Measurements from ENCODE around the gene GALNT6. TPM values are rescaled to one million over a fixed set of nuclear protein-coding genes. Genes with fewer than 3 reads are reported as not detected.

Gene GALNT6
- total RNA-seq, 1 experiment from 2014 or later: 0.10 TPM

DNA sequence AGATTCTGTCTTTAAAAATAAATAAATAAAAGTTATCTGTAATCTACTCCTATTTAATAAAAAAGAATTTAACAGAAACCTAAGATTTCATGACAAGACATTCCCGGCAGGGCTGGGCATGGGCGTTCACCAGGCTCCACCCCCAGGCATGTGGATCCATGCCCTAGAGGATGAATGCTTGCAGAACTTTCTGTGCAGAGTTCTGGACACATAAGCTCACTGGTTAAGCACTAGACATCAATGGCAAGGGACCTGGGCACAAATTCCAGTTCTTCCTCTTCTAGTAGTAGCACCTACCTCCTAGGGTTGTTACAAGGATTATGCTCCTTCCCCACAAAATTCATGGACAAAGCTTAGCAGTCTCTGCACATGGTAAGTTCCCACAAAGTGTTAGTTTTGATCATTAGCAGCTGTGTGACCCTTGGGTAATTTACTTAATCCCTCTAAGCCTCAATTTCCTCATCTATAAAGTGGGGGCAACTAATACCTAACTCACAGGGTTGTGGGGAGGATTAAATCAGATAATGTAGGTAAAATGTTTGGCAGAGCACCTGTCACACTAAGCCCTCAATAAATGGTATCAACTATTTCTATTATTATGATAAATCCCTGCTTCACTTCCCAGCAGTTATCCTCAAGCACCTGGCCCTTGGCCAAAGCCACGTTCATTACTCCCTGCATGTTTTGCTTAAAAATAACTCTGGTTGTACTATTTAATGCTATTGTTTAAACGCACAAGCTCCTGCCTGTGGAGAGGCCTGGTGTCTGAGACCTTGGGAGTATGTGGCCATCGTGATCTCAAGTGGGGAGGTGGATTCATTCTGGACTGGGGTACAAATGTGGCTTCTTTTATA is 9.8 kb downstream of the GALNT6 start:
- Histone ChIP-seq H3K4me1 (peaks cover 11% of the 10 kb centered on the region; the same call in 1 of the 2 replicates), H3K9me3 (replicated peaks) (no peaks in the 10 kb centered on the region), H3K27me3 (peaks cover 22% of the 10 kb centered on the region), H3K27ac (no peak overlapping the region), H3K36me3 (no peaks in the 10 kb centered on the region), H3K4me3 (no peak overlapping the region)
- peak; percentile 62 to 74 for DNase-seq

- Histone ChIP-seq H3K4me3 (no peak overlapping the region), H3K4me1 (peaks cover 11% of the 10 kb centered on the region; the same call in 1 of the 2 replicates), H3K36me3 (no peaks in the 10 kb centered on the region), H3K27me3 (peaks cover 13% of the 10 kb centered on the region), H3K27ac (no peak overlapping the region), H3K9me3 (replicated peaks) (no peaks in the 10 kb centered on the region)
- no peak for DNase-seq
These were observed 11.6 kb downstream of the GALNT6 start for GRCh38 chr12:51379571-51379970.

GRCh38 chr12:51378749-51379148 is 12.5 kb downstream of the GALNT6 start:
- H3K9me3 ChIP-seq (replicated peaks): no peaks in the 10 kb centered on the region
- peaks cover 11% of the 10 kb centered on the region; the same call in 1 of the 2 replicates for H3K4me1 ChIP-seq
- H3K4me3 ChIP-seq: no peak overlapping the region
- no peak overlapping the region for H3K27ac ChIP-seq
- H3K27me3 ChIP-seq: peaks cover 9% of the 10 kb centered on the region
- no peak for DNase-seq
- H3K36me3 ChIP-seq: no peaks in the 10 kb centered on the region

- DNase-seq: peak in 1 of 2 experiments; percentile 44
- Histone ChIP-seq H3K27ac (no peak overlapping the region), H3K9me3 (replicated peaks) (no peaks in the 10 kb centered on the region), H3K36me3 (no peaks in the 10 kb centered on the region), H3K4me3 (no peak overlapping the region), H3K4me1 (peaks cover 11% of the 10 kb centered on the region; the same call in 1 of the 2 replicates), H3K27me3 (peaks cover 6% of the 10 kb centered on the region; the same call in 1 of the 2 replicates)
These were observed 13.9 kb downstream of the GALNT6 start for GRCh38 chr12:51377099-51377984.

- Histone ChIP-seq H3K27ac (no peak overlapping the region), H3K4me1 (peaks cover 11% of the 10 kb centered on the region), H3K4me3 (no peak overlapping the region), H3K9me3 (replicated peaks) (no peaks in the 10 kb centered on the region), H3K36me3 (no peaks in the 10 kb centered on the region), H3K27me3 (peaks cover 6% of the 10 kb centered on the region; the same call in 1 of the 2 replicates)
- DNase-seq: no peak
These were observed 16.4 kb downstream of the GALNT6 start for GRCh38 chr12:51374856-51375255.

- no peaks in the 10 kb centered on the region for H3K9me3 ChIP-seq (replicated peaks)
- peaks cover 4% of the 10 kb centered on the region; the same call in 1 of the 2 replicates for H3K27me3 ChIP-seq
- no peak overlapping the region for H3K4me3 ChIP-seq
- H3K36me3 ChIP-seq: no peaks in the 10 kb centered on the region
- H3K27ac ChIP-seq: no peak overlapping the region
- no peak for DNase-seq
- H3K4me1 ChIP-seq: peaks cover 11% of the 10 kb centered on the region
These were observed 16.8 kb downstream of the GALNT6 start for GRCh38 chr12:51374361-51374760.

DNA sequence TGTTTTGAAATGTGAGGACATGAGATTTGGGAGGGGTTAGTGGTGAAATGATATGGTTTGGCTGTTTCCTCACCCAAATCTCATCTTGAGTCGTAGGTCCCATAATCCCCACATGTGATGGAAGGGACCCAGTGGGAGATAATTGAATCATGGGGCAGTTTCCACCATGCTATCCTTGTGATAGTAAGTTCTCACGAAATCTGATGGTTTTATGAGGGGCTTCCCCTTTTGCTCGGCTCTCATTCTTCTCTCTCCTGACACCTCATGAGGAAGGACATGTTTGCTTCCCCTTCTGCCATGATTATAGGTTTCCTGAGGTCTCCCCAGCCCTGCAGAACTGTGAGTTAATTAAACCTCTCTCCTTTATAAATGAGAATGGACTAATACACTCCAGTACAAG is 18.0 kb downstream of the GALNT6 start:
- no peaks in the 10 kb centered on the region for H3K36me3 ChIP-seq
- H3K27ac ChIP-seq: no peak overlapping the region
- no peaks in the 10 kb centered on the region for H3K9me3 ChIP-seq (replicated peaks)
- no peak for DNase-seq
- H3K27me3 ChIP-seq: no peaks in the 10 kb centered on the region
- H3K4me3 ChIP-seq: no peak overlapping the region
- H3K4me1 ChIP-seq: peaks cover 17% of the 10 kb centered on the region

DNA sequence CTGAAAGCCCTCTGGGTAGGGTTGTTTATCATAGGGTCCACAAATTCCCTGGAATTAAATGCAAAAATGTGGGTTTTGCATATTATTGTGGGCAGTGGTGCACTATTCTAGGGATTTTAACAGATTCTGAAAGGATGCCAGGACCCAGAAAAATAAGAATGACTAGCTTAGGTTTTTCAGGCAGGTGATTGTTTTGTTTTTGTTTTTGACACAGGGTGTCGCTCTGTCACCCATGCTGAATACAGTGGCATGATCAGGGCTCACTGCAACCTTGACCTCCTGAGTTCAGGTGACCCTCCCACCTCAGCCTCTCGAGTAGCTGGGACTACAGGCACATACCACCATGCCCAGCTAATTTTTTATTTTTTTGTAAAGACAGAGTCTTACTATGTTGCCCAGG is 19.2 kb downstream of the GALNT6 start:
- Histone ChIP-seq H3K36me3 (no peaks in the 10 kb centered on the region), H3K4me3 (no peak overlapping the region), H3K4me1 (peaks cover 17% of the 10 kb centered on the region), H3K27me3 (no peaks in the 10 kb centered on the region), H3K27ac (no peak overlapping the region; the same call in 1 of the 2 replicates), H3K9me3 (replicated peaks) (no peaks in the 10 kb centered on the region)
- DNase-seq: no peak

DNA sequence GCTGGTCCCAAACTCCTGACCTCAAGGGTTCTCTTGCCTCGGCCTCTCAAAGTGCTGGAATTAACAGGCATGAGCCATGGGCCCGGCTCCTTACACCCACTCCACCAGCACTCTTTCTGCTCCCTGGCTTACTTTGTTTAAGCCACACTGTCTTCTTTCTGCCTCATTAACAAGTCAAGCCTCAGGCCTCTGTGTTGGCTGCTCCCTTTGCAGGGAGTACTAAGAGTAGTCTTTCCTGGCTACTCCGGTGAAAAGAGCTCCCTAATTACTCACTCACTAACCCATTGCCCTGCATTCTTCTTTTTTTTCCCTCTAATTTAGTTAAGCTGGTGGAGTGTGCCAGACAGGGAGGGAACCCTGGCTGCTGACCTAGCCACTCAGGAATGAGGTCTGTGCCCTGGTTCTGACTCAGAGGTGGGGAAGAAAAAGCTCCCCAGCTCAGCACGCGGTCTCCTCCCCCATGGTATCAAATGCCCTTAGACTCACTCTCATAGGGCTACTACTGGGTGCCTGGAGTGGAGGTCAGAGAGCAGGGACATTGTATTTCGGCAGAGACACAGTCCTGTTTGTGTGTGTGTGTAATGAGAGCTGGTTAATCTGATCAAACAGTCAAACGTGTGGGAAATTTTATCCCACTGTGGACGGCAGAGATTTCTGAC is 19.8 kb downstream of the GALNT6 start:
- Histone ChIP-seq H3K4me1 (peaks cover 17% of the 10 kb centered on the region), H3K4me3 (no peak overlapping the region), H3K27ac (peak overlapping the region; percentile 29; the same call in 1 of the 2 replicates), H3K9me3 (replicated peaks) (no peaks in the 10 kb centered on the region), H3K27me3 (no peaks in the 10 kb centered on the region), H3K36me3 (no peaks in the 10 kb centered on the region)
- peak; percentile 87 to 88 for DNase-seq

DNA sequence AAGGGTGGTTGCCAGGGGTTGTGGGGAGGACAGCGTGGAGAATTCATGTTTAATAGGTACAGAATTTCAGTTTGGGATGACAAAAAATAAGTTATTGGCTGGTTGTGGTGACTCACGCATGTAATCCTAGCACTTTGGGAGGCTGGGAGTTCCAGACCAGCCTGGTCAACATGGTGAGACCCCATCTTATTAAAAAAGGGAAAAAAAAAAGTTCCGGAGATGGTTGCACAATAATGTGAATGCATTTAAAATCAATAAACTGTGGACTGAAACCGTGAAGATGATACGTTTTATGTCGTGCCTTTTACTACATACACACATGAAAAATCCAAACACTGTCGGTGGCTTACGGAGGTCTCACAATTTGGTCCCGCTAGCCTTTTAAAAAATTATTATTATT is 20.5 kb downstream of the GALNT6 start:
- Histone ChIP-seq H3K9me3 (replicated peaks) (no peaks in the 10 kb centered on the region), H3K4me3 (no peak overlapping the region), H3K27ac (no peak overlapping the region), H3K36me3 (no peaks in the 10 kb centered on the region), H3K4me1 (peaks cover 17% of the 10 kb centered on the region), H3K27me3 (no peaks in the 10 kb centered on the region; the same call in 1 of the 2 replicates)
- no peak for DNase-seq

DNA sequence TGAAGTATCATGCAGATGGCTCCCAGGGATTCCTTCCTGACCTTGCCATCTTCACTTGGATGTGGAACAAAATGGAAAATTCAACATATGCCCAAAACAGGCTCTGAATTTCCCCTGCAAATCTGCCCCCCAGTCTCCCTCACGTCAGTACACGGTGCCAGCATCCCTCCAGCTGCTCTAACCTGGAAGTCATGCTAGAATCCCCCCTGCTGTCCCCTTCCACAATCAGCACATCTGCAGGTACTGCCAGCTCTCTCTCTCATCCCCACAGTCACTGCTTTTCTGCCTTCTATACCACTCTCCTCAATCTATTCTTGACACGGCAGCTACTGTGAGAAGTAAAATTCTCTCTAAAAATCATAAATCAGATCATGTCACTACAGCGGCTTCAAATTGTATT is 21.6 kb downstream of the GALNT6 start:
- no peaks in the 10 kb centered on the region; the same call in 1 of the 2 replicates for H3K27me3 ChIP-seq
- H3K9me3 ChIP-seq (replicated peaks): no peaks in the 10 kb centered on the region
- no peak overlapping the region for H3K4me3 ChIP-seq
- H3K27ac ChIP-seq: no peak overlapping the region
- peaks cover 17% of the 10 kb centered on the region for H3K4me1 ChIP-seq
- no peaks in the 10 kb centered on the region for H3K36me3 ChIP-seq
- no peak for DNase-seq

GRCh38 chr12:51368640-51369517 is 22.3 kb downstream of the GALNT6 start:
- Histone ChIP-seq H3K27ac (no peak overlapping the region), H3K4me1 (peaks cover 17% of the 10 kb centered on the region), H3K27me3 (no peaks in the 10 kb centered on the region; the same call in 1 of the 2 replicates), H3K4me3 (no peak overlapping the region), H3K36me3 (no peaks in the 10 kb centered on the region), H3K9me3 (replicated peaks) (no peaks in the 10 kb centered on the region)
- DNase-seq: peak in 1 of 2 experiments; percentile 17

DNA sequence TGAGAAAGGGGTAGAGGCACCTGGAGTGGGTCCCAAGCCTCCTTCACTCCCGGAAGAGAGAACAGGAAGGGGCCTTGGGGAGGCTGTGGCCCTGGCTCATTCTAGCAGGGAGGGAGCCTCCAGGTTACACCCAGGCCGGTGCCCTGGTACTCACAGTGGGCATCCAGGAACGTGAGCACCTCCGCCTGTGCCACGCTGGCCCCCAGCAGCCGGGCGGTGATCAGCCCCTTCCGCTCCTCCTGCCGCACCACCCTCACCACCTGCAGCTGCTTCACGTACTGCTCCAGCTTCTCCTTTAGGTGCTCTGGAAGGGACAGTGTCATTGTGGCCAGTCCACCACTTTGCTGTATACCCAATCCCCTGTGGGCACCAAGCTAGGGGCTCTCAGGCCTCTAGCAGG is 25.9 kb downstream of the GALNT6 start:
- Histone ChIP-seq H3K27ac (no peak overlapping the region), H3K36me3 (no peaks in the 10 kb centered on the region), H3K4me1 (0 out of 2 replicates have a peak, but pooled peaks cover 6% of the 10 kb centered on the region), H3K27me3 (peaks cover 5% of the 10 kb centered on the region; the same call in 1 of the 2 replicates), H3K4me3 (no peak overlapping the region), H3K9me3 (replicated peaks) (no peaks in the 10 kb centered on the region)
- DNase-seq: no peak

All from SJCRH30 (cell line).